Raji (cell line): ENCODE results near the gene LYPD6.

Experiments used
- POLR2A ChIP-seq: IDR thresholded peaks from 2 replicates; pipeline ENCODE4 v1.6.1; 2011; ENCODE audit warnings: low read depth, low read length, control low read depth; ENCODE audit not compliant: insufficient read depth

The LYPD6 gene

GRCh38 chr2:149375801-149376361 lies 45.5 kb downstream of the LYPD6 start:
- no peak for TF ChIP-seq POLR2A

- no peak for TF ChIP-seq POLR2A
Observed at GRCh38 chr2:149380205-149380604, 49.8 kb downstream of the LYPD6 start.

- TF ChIP-seq POLR2A: no peak
Observed at GRCh38 chr2:149383340-149383739, 53.0 kb downstream of the LYPD6 start.

- no peak for TF ChIP-seq POLR2A
Observed at GRCh38 chr2:149385350-149385749, 55.0 kb downstream of the LYPD6 start.

GRCh38 chr2:149387411-149387810 lies 57.0 kb downstream of the LYPD6 start:
- TF ChIP-seq POLR2A: no peak

- TF ChIP-seq POLR2A: no peak
Observed at GRCh38 chr2:149388120-149388816, 57.9 kb downstream of the LYPD6 start.

GRCh38 chr2:149389506-149390167 lies 59.2 kb downstream of the LYPD6 start:
- TF ChIP-seq POLR2A: no peak

- TF ChIP-seq POLR2A: no peak
Observed at GRCh38 chr2:149393614-149394013, 63.2 kb downstream of the LYPD6 start.

- no peak for TF ChIP-seq POLR2A
Observed at GRCh38 chr2:149394864-149395263, 64.5 kb downstream of the LYPD6 start.

GRCh38 chr2:149399934-149400615 lies 69.7 kb downstream of the LYPD6 start:
- no peak for TF ChIP-seq POLR2A

GRCh38 chr2:149400997-149401396 lies 70.6 kb downstream of the LYPD6 start:
- TF ChIP-seq POLR2A: no peak

GRCh38 chr2:149409506-149409905 lies 79.1 kb downstream of the LYPD6 start:
- no peak for TF ChIP-seq POLR2A

GRCh38 chr2:149410701-149411484 lies 80.5 kb downstream of the LYPD6 start:
- no peak for TF ChIP-seq POLR2A

- no peak for TF ChIP-seq POLR2A
Observed at GRCh38 chr2:149413487-149413886, 83.1 kb downstream of the LYPD6 start.

- no peak for TF ChIP-seq POLR2A
Observed at GRCh38 chr2:149415086-149415485, 84.7 kb downstream of the LYPD6 start.
